Mesenchymal stem cell (in vitro differentiated cells and primary cell): ENCODE measurements around the gene RANBP17.

Experiments used
- DNase-seq: peaks from one replicate; pipeline ENCODE4 v3.0.0-alpha.2; 2013
- H2AFZ ChIP-seq: one replicate; pipeline ENCODE4 v1.6.1; 2013; ENCODE audit warnings: low read depth, mild to moderate bottlenecking, control low read depth, inconsistent platforms, low read length, moderate library complexity
- H2AK5ac ChIP-seq: 2 replicates; pipeline ENCODE4 v1.6.1; 2013; ENCODE audit warnings: low read length, moderate library complexity, mild to moderate bottlenecking, inconsistent platforms; ENCODE audit not compliant: severe bottlenecking
- H2BK120ac ChIP-seq: one replicate; pipeline ENCODE4 v1.6.1; 2013; ENCODE audit warnings: low read depth, mild to moderate bottlenecking, inconsistent platforms, low read length, moderate library complexity
- H2BK12ac ChIP-seq, 2 experiments: one replicate each; pipeline ENCODE4 v1.6.1; 2013; ENCODE audit warnings: inconsistent platforms in 2 of 2, low read length in 2 of 2, mild to moderate bottlenecking in 2 of 2, moderate library complexity in 2 of 2, control low read depth in 1 of 2
- H2BK15ac ChIP-seq: one replicate; pipeline ENCODE4 v1.6.1; 2013; ENCODE audit warnings: mild to moderate bottlenecking, low read depth, inconsistent platforms; ENCODE audit not compliant: poor library complexity, severe bottlenecking
- H2BK5ac ChIP-seq: 2 replicates; pipeline ENCODE4 v1.6.1; 2013; ENCODE audit warnings: low read depth, mild to moderate bottlenecking, low read length, control low read depth, inconsistent platforms; ENCODE audit not compliant: poor library complexity, severe bottlenecking
- H3K14ac ChIP-seq, 2 experiments: one replicate each; pipeline ENCODE4 v1.6.1; 2013; ENCODE audit warnings: inconsistent platforms in 2 of 2, low read length in 2 of 2, control low read depth in 1 of 2, mild to moderate bottlenecking in 1 of 2, moderate library complexity in 1 of 2
- H3K18ac ChIP-seq, 2 experiments: one replicate each; pipeline ENCODE4 v1.6.1; 2013; ENCODE audit warnings: inconsistent platforms in 2 of 2, low read length in 2 of 2, control low read depth in 1 of 2, low read depth in 1 of 2, mild to moderate bottlenecking in 1 of 2
- H3K23ac ChIP-seq, 2 experiments: one replicate each; pipeline ENCODE4 v1.6.1; 2013; ENCODE audit warnings: inconsistent platforms in 2 of 2, low read length in 2 of 2, mild to moderate bottlenecking in 2 of 2, moderate library complexity in 2 of 2, control low read depth in 1 of 2
- H3K27ac ChIP-seq: 2 replicates; pipeline ENCODE4 v1.5.1; 2013; ENCODE audit warnings: mild to moderate bottlenecking, moderate library complexity, low read length, control low read depth, inconsistent platforms; ENCODE audit not compliant: poor library complexity, severe bottlenecking
- H3K27me3 ChIP-seq, 2 experiments: 2 replicates each; pipeline versions ENCODE4 v1.6.1 to v1.7.0; 2013; ENCODE audit warnings: low read length in 2 of 2, mild to moderate bottlenecking in 2 of 2, moderate library complexity in 2 of 2, control low read depth in 1 of 2, inconsistent platforms in 1 of 2; ENCODE audit not compliant: control insufficient read depth in 1 of 2, insufficient read depth in 1 of 2
- H3K36me3 ChIP-seq, 2 experiments: 2 replicates each; pipeline versions ENCODE4 v1.6.1 to v1.7.0; 2013; ENCODE audit warnings: low read length in 2 of 2, control low read depth in 1 of 2, inconsistent platforms in 1 of 2, low read depth in 1 of 2, mild to moderate bottlenecking in 1 of 2; ENCODE audit not compliant: insufficient read depth in 2 of 2, control insufficient read depth in 1 of 2
- H3K4ac ChIP-seq, 2 experiments: one replicate each; pipeline ENCODE4 v1.6.1; 2013; ENCODE audit warnings: inconsistent platforms in 2 of 2, low read length in 2 of 2, mild to moderate bottlenecking in 2 of 2, moderate library complexity in 2 of 2, control low read depth in 1 of 2, low read depth in 1 of 2
- H3K4me1 ChIP-seq: 2 replicates; pipeline ENCODE4 v1.6.1; 2013; ENCODE audit warnings: low read depth, low read length, control low read depth; ENCODE audit not compliant: control insufficient read depth, insufficient read depth
- H3K4me2 ChIP-seq: 2 replicates; pipeline ENCODE4 v1.6.1; 2013; ENCODE audit warnings: low read length, mild to moderate bottlenecking, inconsistent platforms; ENCODE audit not compliant: poor library complexity, severe bottlenecking
- H3K4me3 ChIP-seq, 2 experiments: 2 replicates each; pipeline versions ENCODE4 v1.5.1 to v1.7.0; 2013; ENCODE audit warnings: low read length in 2 of 2, mild to moderate bottlenecking in 2 of 2, control low read depth in 1 of 2, low read depth in 1 of 2; ENCODE audit not compliant: insufficient read depth in 1 of 2
- H3K79me1 ChIP-seq: replicated peaks from 2 replicates; pipeline ENCODE4 v1.6.1; 2013; ENCODE audit warnings: mild to moderate bottlenecking, control low read depth, low read length, inconsistent platforms; ENCODE audit not compliant: poor library complexity, severe bottlenecking
- H3K9ac ChIP-seq: 2 replicates; pipeline ENCODE4 v1.7.0; 2013; ENCODE audit warnings: mild to moderate bottlenecking, low read length, moderate library complexity
- H3K9me3 ChIP-seq: 2 replicates; pipeline ENCODE4 v1.7.0; 2013; ENCODE audit warnings: mild to moderate bottlenecking, low read length; ENCODE audit not compliant: control insufficient read depth
- H4K8ac ChIP-seq: one replicate; pipeline ENCODE4 v1.6.1; 2013; ENCODE audit warnings: inconsistent platforms, mild to moderate bottlenecking, low read length, moderate library complexity
- H4K91ac ChIP-seq: one replicate; pipeline ENCODE4 v1.6.1; 2013; ENCODE audit warnings: mild to moderate bottlenecking, low read length, inconsistent platforms
- WGBS: methylation state at CpG from one replicate; pipeline ENCODE4 v1.1.7; 2013; ENCODE audit warnings: mixed read lengths; 5-methylcytosine and 5-hydroxymethylcytosine counted together

The RANBP17 gene

GRCh38 chr5:171300358-171300757, 438.5 kb downstream of the RANBP17 start:
- Histone ChIP-seq H3K14ac (no peak overlapping the region), H4K8ac (no peak overlapping the region), H4K91ac (no peak overlapping the region), H3K18ac (no peak overlapping the region), H3K4me1 (peaks cover 2% of the 10 kb centered on the region), H3K27me3 (peaks cover 15 to 46% of the 10 kb centered on the region in 2 experiments), H2BK120ac (no peak overlapping the region), H3K4me3 (no peak overlapping the region), H3K23ac (no peak overlapping the region), H3K4me2 (no peak overlapping the region), H3K79me1 (no peaks in the 10 kb centered on the region), H2BK5ac (no peak overlapping the region), H3K27ac (no peak overlapping the region), H3K9ac (no peak overlapping the region), H3K9me3 (no peaks in the 10 kb centered on the region), H2AK5ac (no peak overlapping the region), H2BK12ac (no peak overlapping the region), H3K4ac (no peak overlapping the region), H2AFZ (no peak overlapping the region), H3K36me3 (peaks cover 0 to 3% of the 10 kb centered on the region in 2 experiments), H2BK15ac (no peak overlapping the region)
- 97% methylated on average over 7 of the region's 7 CpGs for WGBS
- DNase-seq, result no peak

- no peak overlapping the region for H2BK15ac ChIP-seq
- no peaks in the 10 kb centered on the region for H3K9me3 ChIP-seq
- no peaks in the 10 kb centered on the region for H3K79me1 ChIP-seq
- no peak overlapping the region for H3K14ac ChIP-seq
- H2BK120ac ChIP-seq, result no peak overlapping the region
- H3K27me3 ChIP-seq, result peaks cover 69 to 89% of the 10 kb centered on the region in 2 experiments
- no peak overlapping the region for H4K91ac ChIP-seq
- no peak overlapping the region for H2AFZ ChIP-seq
- H2BK5ac ChIP-seq, result no peak overlapping the region
- no peak overlapping the region for H2AK5ac ChIP-seq
- H3K9ac ChIP-seq, result no peak overlapping the region
- no peak for DNase-seq
- no peak overlapping the region for H3K4me3 ChIP-seq
- no peak overlapping the region for H3K4ac ChIP-seq
- peaks cover 24% of the 10 kb centered on the region for H3K4me1 ChIP-seq
- H2BK12ac ChIP-seq, result no peak overlapping the region
- no peak overlapping the region for H3K27ac ChIP-seq
- H3K23ac ChIP-seq, result no peak overlapping the region
- H4K8ac ChIP-seq, result no peak overlapping the region
- no peaks in the 10 kb centered on the region for H3K36me3 ChIP-seq
- no peak overlapping the region for H3K18ac ChIP-seq
- no peak overlapping the region for H3K4me2 ChIP-seq
- WGBS, result 81% methylated on average over 6 of the region's 6 CpGs
These were observed 444.3 kb downstream of the RANBP17 start for GRCh38 chr5:171306166-171306565.

GRCh38 chr5:171306781-171307591, 445.2 kb downstream of the RANBP17 start:
- peak overlapping the region in 1 of 2 experiments; percentile 28 for H3K23ac ChIP-seq
- WGBS, result 25% methylated on average over 7 of the region's 10 CpGs
- no peak overlapping the region for H2AK5ac ChIP-seq

GRCh38 chr5:171307789-171308452, 446.1 kb downstream of the RANBP17 start:
- Histone ChIP-seq H3K18ac (no peak overlapping the region), H2BK15ac (no peak overlapping the region), H4K91ac (no peak overlapping the region), H3K4me2 (peak overlapping the region; percentile 39), H2BK5ac (no peak overlapping the region), H3K79me1 (no peaks in the 10 kb centered on the region), H3K9ac (no peak overlapping the region), H3K4ac (no peak overlapping the region), H2AFZ (no peak overlapping the region), H3K4me1 (peaks cover 37% of the 10 kb centered on the region), H3K23ac (no peak overlapping the region), H2BK12ac (no peak overlapping the region), H2AK5ac (no peak overlapping the region), H2BK120ac (no peak overlapping the region), H3K14ac (no peak overlapping the region), H3K9me3 (no peaks in the 10 kb centered on the region), H3K36me3 (no peaks in the 10 kb centered on the region), H3K27ac (no peak overlapping the region), H4K8ac (no peak overlapping the region), H3K4me3 (no peak overlapping the region), H3K27me3 (peaks cover 84 to 95% of the 10 kb centered on the region in 2 experiments)
- WGBS, result 24% methylated on average over 42 of the region's 42 CpGs
- DNase-seq, result no peak

More at GRCh38 chr5:171306781-171307591, 445.2 kb downstream of the RANBP17 start:
- Histone ChIP-seq H3K27me3 (peaks cover 74 to 93% of the 10 kb centered on the region in 2 experiments), H3K4ac (no peak overlapping the region), H3K36me3 (no peaks in the 10 kb centered on the region), H3K9me3 (no peaks in the 10 kb centered on the region), H3K9ac (no peak overlapping the region), H3K18ac (no peak overlapping the region), H2BK15ac (no peak overlapping the region), H3K27ac (no peak overlapping the region), H4K8ac (no peak overlapping the region), H3K4me2 (no peak overlapping the region), H2BK120ac (no peak overlapping the region), H4K91ac (no peak overlapping the region), H2AFZ (no peak overlapping the region), H3K4me3 (no peak overlapping the region), H2BK12ac (no peak overlapping the region), H3K4me1 (peaks cover 30% of the 10 kb centered on the region), H3K14ac (no peak overlapping the region), H2BK5ac (no peak overlapping the region), H3K79me1 (no peaks in the 10 kb centered on the region)
- no peak for DNase-seq
